ENCODE data around the gene PPP1R14D.

DNA sequence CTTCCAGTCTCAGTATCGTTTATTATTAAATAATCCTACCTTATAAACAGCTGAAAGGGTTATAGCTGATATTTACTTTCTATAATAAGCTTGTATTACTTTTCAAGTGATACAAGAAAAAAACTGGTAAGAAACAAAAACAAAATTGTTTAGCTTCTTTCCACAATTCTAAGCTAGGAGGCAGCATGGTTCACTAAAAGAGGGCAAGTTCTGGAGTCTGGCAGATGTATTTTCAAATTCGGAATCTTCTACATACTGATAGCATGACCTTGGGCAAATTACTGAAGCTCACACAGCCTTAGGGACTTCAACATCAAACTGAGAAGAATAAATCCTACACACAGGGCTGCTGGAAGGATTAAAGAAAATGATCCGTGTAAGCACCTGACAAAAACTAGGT is 43.3 kb downstream of the PPP1R14D start:
- TF ChIP-seq, protein P1, sequence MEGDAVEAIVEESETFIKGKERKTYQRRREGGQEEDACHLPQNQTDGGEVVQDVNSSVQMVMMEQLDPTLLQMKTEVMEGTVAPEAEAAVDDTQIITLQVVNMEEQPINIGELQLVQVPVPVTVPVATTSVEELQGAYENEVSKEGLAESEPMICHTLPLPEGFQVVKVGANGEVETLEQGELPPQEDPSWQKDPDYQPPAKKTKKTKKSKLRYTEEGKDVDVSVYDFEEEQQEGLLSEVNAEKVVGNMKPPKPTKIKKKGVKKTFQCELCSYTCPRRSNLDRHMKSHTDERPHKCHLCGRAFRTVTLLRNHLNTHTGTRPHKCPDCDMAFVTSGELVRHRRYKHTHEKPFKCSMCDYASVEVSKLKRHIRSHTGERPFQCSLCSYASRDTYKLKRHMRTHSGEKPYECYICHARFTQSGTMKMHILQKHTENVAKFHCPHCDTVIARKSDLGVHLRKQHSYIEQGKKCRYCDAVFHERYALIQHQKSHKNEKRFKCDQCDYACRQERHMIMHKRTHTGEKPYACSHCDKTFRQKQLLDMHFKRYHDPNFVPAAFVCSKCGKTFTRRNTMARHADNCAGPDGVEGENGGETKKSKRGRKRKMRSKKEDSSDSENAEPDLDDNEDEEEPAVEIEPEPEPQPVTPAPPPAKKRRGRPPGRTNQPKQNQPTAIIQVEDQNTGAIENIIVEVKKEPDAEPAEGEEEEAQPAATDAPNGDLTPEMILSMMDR (IDR thresholded peaks at IDR 0.05), result no peak
- no peak for TF ChIP-seq EZH2 (IDR thresholded peaks at IDR 0.05)
- no peak for TF ChIP-seq EZH2phosphoT487 (IDR thresholded peaks at IDR 0.05)

Measured in neural progenitor cell (in vitro differentiated cells).